Small intestine (tissue), 7 donors: ENCODE data around the gene COL4A2. TPM values are rescaled to one million over a fixed set of nuclear protein-coding genes. Genes with fewer than 3 reads are reported as not detected.

Source experiments
- DNase-seq, 2 donors: peaks; one replicate each; pipeline versions ENCODE4 v3.0.0 to v3.0.0-alpha.2; 2013
- FAIRE-seq: peaks from 2 replicates; lab custom pipeline; 2012; peaks lifted over from hg19 to GRCh38; lab: Jason Lieb, UNC
- H3K27ac ChIP-seq, 3 donors: one replicate each; pipeline ENCODE4 v1.5.1; 2013; ENCODE audit warnings: low read length in 2 of 3, mild to moderate bottlenecking in 2 of 3, control low read depth in 1 of 3, inconsistent platforms in 1 of 3, low read depth in 1 of 3, moderate library complexity in 1 of 3
- H3K27me3 ChIP-seq, 3 donors: one replicate each; pipeline ENCODE4 v1.6.1; 2013; ENCODE audit warnings: low read length in 3 of 3, inconsistent platforms in 1 of 3; ENCODE audit not compliant: control insufficient read depth in 3 of 3, insufficient read depth in 3 of 3
- H3K36me3 ChIP-seq, 3 donors: one replicate each; pipeline ENCODE4 v1.6.1; 2013; ENCODE audit warnings: low read length in 3 of 3, inconsistent platforms in 1 of 3, low read depth in 1 of 3, mild to moderate bottlenecking in 1 of 3, moderate library complexity in 1 of 3; ENCODE audit not compliant: control insufficient read depth in 3 of 3, insufficient read depth in 2 of 3
- H3K4me1 ChIP-seq, 3 donors: one replicate each; pipeline ENCODE4 v1.6.1; 2013; ENCODE audit warnings: low read length in 2 of 3, inconsistent platforms in 1 of 3, low read depth in 1 of 3, mild to moderate bottlenecking in 1 of 3, moderate library complexity in 1 of 3; ENCODE audit not compliant: control insufficient read depth in 3 of 3, insufficient read depth in 2 of 3
- H3K4me3 ChIP-seq, 3 donors: one replicate each; pipeline ENCODE4 v1.5.1; 2013; ENCODE audit warnings: low read length in 3 of 3, control low read depth in 1 of 3, inconsistent platforms in 1 of 3, low read depth in 1 of 3, mild to moderate bottlenecking in 1 of 3, moderate library complexity in 1 of 3
- H3K9me3 ChIP-seq, 2 donors: one replicate each; pipeline ENCODE4 v1.6.1; 2013; ENCODE audit warnings: low read depth in 1 of 2, low read length in 1 of 2; ENCODE audit not compliant: control insufficient read depth in 2 of 2, insufficient read depth in 1 of 2
- WGBS, 3 donors: extraction: QIAGEN DNeasy Blood & Tissue Kit; methylation state at CpG; one replicate each; pipeline ENCODE4 v1.1.7; 2013; 5-methylcytosine and 5-hydroxymethylcytosine counted together
- polyA plus RNA-seq, 4 donors: library from polyadenylated mRNA; stranded (reverse) in 3 of 4; unstranded in 1 of 4; fragments of 200-250 nt in 3 of 4; fragments of 120-200 nt in 1 of 4; gene quantifications; one replicate each; pipeline versions ENCODE4 v1.2.1 to v1.2.3, GENCODE V29; 2013
- donor health status: healthy with polysubstance abuse.
- donor health status: control.
- donor health status: control.
- donor health status: Bipolar disorder and iron deficiency.
- donor health status: healthy.

The COL4A2 gene
- polyA plus RNA-seq, 4 donors: 42.3 to 120 (median 64.6) TPM

GRCh38 chr13:110405597-110406450, 98.7 kb downstream of the COL4A2 start:
- no peak for FAIRE-seq
- 68 to 81% (median 77%) methylated on average over 12 of the region's 12 CpGs for WGBS, 3 donors
- no peak for DNase-seq
- Histone ChIP-seq H3K4me1 (no peaks in the 10 kb centered on the region), H3K36me3 (peaks cover 0 to 34% (median 0%) of the 10 kb centered on the region in 3 donors), H3K27ac (peak overlapping the region in 1 of 3 donors; percentile 73), H3K27me3 (no peaks in the 10 kb centered on the region), H3K4me3 (no peak overlapping the region), H3K9me3 (no peaks in the 10 kb centered on the region)

GRCh38 chr13:110407021-110407420, 99.9 kb downstream of the COL4A2 start:
- DNase-seq (no peak), FAIRE-seq (no peak)
- Histone ChIP-seq H3K4me1 (peaks cover 0 to 2% (median 0%) of the 10 kb centered on the region in 3 donors), H3K36me3 (peaks cover 0 to 34% (median 0%) of the 10 kb centered on the region in 3 donors), H3K27ac (peak overlapping the region in 1 of 3 donors; percentile 76), H3K27me3 (no peaks in the 10 kb centered on the region), H3K4me3 (no peak overlapping the region), H3K9me3 (no peaks in the 10 kb centered on the region)
- 84% methylated on average over 14 of the region's 14 CpGs for WGBS, 3 donors

- WGBS, 3 donors: 35 to 43% (median 37%) methylated on average over 9 of the region's 9 CpGs
- H3K27ac ChIP-seq: peak overlapping the region in 1 of 3 donors; percentile 76
- no peak overlapping the region for H3K4me3 ChIP-seq
- FAIRE-seq: no peak
- peaks cover 0 to 32% (median 0%) of the 10 kb centered on the region in 3 donors for H3K36me3 ChIP-seq
- no peaks in the 10 kb centered on the region for H3K9me3 ChIP-seq
- DNase-seq: no peak
- H3K27me3 ChIP-seq: no peaks in the 10 kb centered on the region
- H3K4me1 ChIP-seq: peaks cover 0 to 2% (median 2%) of the 10 kb centered on the region in 3 donors
Measured at GRCh38 chr13:110407531-110407930, 100.4 kb downstream of the COL4A2 start.

- H3K4me3 ChIP-seq: no peak overlapping the region
- WGBS, 3 donors: 78 to 90% (median 87%) methylated on average over 12 of the region's 12 CpGs
- no peak for DNase-seq
- FAIRE-seq: no peak
- no peaks in the 10 kb centered on the region for H3K9me3 ChIP-seq
- H3K27ac ChIP-seq: peak overlapping the region in 1 of 3 donors; percentile 76
- peaks cover 0 to 4% (median 2%) of the 10 kb centered on the region in 3 donors for H3K4me1 ChIP-seq
- H3K27me3 ChIP-seq: no peaks in the 10 kb centered on the region
- peaks cover 0 to 31% (median 0%) of the 10 kb centered on the region in 3 donors for H3K36me3 ChIP-seq
Measured at GRCh38 chr13:110408286-110408685, 101.2 kb downstream of the COL4A2 start.

GRCh38 chr13:110409581-110409992, 102.5 kb downstream of the COL4A2 start:
- peak overlapping the region in 1 of 3 donors; percentile 70 for H3K27ac ChIP-seq
- 68 to 77% (median 69%) methylated on average over 13 of the region's 13 CpGs for WGBS, 3 donors
- FAIRE-seq: no peak

GRCh38 chr13:110410000-110410399, 102.9 kb downstream of the COL4A2 start:
- FAIRE-seq: no peak
- Histone ChIP-seq H3K4me1 (peaks cover 0 to 4% (median 2%) of the 10 kb centered on the region in 3 donors), H3K27ac (peak overlapping the region in 1 of 3 donors; percentile 39), H3K4me3 (no peak overlapping the region), H3K27me3 (no peaks in the 10 kb centered on the region), H3K36me3 (peaks cover 0 to 37% (median 0%) of the 10 kb centered on the region in 3 donors), H3K9me3 (no peaks in the 10 kb centered on the region)
- WGBS, 3 donors: 71 to 81% (median 80%) methylated on average over 10 of the region's 10 CpGs
- no peak for DNase-seq

More at GRCh38 chr13:110409581-110409992, 102.5 kb downstream of the COL4A2 start:
- no peaks in the 10 kb centered on the region for H3K9me3 ChIP-seq
- H3K27me3 ChIP-seq: no peaks in the 10 kb centered on the region
- H3K36me3 ChIP-seq: peaks cover 0 to 37% (median 0%) of the 10 kb centered on the region in 3 donors
- DNase-seq: no peak
- no peak overlapping the region for H3K4me3 ChIP-seq
- peaks cover 0 to 4% (median 2%) of the 10 kb centered on the region in 3 donors for H3K4me1 ChIP-seq

- FAIRE-seq: no peak
Measured at GRCh38 chr13:110410936-110411687, 104.0 kb downstream of the COL4A2 start.

GRCh38 chr13:110411688-110412059, 104.6 kb downstream of the COL4A2 start:
- WGBS, 3 donors: 51 to 78% (median 73%) methylated on average over 3 of the region's 3 CpGs
- DNase-seq (no peak), FAIRE-seq (no peak)
- Histone ChIP-seq H3K27me3 (no peaks in the 10 kb centered on the region), H3K9me3 (no peaks in the 10 kb centered on the region), H3K36me3 (peaks cover 0 to 41% (median 0%) of the 10 kb centered on the region in 3 donors), H3K4me1 (peaks cover 0 to 4% (median 2%) of the 10 kb centered on the region in 3 donors), H3K4me3 (no peak overlapping the region), H3K27ac (peak overlapping the region in 2 of 3 donors; percentile 57 to 82)

More at GRCh38 chr13:110410936-110411687, 104.0 kb downstream of the COL4A2 start:
- Histone ChIP-seq H3K4me3 (no peak overlapping the region), H3K9me3 (no peaks in the 10 kb centered on the region), H3K36me3 (peaks cover 0 to 41% (median 0%) of the 10 kb centered on the region in 3 donors), H3K27me3 (no peaks in the 10 kb centered on the region), H3K27ac (peak overlapping the region in 2 of 3 donors; percentile 57 to 82), H3K4me1 (peaks cover 0 to 4% (median 2%) of the 10 kb centered on the region in 3 donors)
- no peak for DNase-seq
- WGBS, 3 donors: 66 to 71% (median 66%) methylated on average over 12 of the region's 12 CpGs
